ENCODE measurements around the gene MAPK8. TPM values are rescaled to one million over a fixed set of nuclear protein-coding genes. Genes with fewer than 3 reads are reported as not detected.
A peak's percentile ranks its signal among the peaks of the same experiment; 100 is the strongest.

MAPK8 gene
- total RNA-seq, 1 donor from 2014 or later, result 57.1 TPM

DNA sequence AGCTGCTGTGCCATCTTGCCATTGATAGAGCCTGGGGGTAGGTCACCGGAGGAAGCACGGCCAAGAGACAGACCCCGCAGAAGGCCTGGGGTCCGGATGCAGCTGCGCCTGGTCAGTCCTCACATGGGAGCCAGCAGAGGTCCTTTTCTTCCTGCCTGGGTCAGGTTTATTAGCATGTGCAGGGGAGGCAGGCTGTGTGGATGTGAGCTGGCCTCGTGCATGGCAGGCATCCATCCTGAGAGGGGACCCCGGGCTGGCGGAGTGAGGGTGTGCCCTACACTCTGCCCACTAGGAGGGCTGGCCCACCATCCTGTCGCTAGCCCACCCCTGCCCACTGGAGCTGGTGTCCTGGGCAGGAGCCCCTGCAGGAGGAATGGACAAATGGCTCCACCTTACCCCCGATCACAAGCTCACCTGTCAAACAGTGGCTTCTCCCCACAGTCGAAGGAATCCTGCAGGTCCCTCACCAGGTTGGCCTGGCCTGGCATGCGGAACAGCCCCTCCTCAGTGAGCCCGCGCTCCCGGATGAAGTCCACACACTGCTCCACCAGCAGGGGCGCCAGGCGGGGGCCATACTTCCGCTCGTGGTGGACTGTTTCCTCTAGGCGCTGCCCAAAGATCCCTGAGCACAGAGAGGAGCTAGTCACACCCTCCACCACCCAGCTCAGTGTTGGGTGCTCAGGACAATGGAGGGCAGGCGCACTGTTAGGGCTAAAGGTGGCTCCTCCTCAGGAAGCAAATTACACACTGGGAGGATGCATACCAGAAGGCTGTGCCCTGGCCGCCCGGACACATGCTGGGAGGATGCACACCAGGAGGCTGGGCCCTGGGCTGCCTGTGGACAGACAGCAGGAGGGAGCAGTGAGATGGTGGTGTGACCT lies 153.0 kb downstream of the MAPK8 start:
- no peak overlapping the region for H3K27ac Mint-ChIP-seq (ENCODE audit: unreplicated experiment)
- H3K9me3 Mint-ChIP-seq (ENCODE audit: unreplicated experiment), result no peaks in the 10 kb centered on the region
- peak; percentile 82 for DNase-seq (ENCODE audit: extremely low spot score, unreplicated experiment)
- TF ChIP-seq, protein P1, sequence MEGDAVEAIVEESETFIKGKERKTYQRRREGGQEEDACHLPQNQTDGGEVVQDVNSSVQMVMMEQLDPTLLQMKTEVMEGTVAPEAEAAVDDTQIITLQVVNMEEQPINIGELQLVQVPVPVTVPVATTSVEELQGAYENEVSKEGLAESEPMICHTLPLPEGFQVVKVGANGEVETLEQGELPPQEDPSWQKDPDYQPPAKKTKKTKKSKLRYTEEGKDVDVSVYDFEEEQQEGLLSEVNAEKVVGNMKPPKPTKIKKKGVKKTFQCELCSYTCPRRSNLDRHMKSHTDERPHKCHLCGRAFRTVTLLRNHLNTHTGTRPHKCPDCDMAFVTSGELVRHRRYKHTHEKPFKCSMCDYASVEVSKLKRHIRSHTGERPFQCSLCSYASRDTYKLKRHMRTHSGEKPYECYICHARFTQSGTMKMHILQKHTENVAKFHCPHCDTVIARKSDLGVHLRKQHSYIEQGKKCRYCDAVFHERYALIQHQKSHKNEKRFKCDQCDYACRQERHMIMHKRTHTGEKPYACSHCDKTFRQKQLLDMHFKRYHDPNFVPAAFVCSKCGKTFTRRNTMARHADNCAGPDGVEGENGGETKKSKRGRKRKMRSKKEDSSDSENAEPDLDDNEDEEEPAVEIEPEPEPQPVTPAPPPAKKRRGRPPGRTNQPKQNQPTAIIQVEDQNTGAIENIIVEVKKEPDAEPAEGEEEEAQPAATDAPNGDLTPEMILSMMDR (IDR thresholded peaks at IDR 0.05), result no peak
- H3K4me3 Mint-ChIP-seq (ENCODE audit: unreplicated experiment), result no peak overlapping the region
- H3K36me3 Mint-ChIP-seq (ENCODE audit: unreplicated experiment), result no peaks in the 10 kb centered on the region
- no peaks in the 10 kb centered on the region for H3K27me3 Mint-ChIP-seq (ENCODE audit: unreplicated experiment)
- H3K4me1 Mint-ChIP-seq (ENCODE audit: unreplicated experiment), result peaks cover 15% of the 10 kb centered on the region

DNA sequence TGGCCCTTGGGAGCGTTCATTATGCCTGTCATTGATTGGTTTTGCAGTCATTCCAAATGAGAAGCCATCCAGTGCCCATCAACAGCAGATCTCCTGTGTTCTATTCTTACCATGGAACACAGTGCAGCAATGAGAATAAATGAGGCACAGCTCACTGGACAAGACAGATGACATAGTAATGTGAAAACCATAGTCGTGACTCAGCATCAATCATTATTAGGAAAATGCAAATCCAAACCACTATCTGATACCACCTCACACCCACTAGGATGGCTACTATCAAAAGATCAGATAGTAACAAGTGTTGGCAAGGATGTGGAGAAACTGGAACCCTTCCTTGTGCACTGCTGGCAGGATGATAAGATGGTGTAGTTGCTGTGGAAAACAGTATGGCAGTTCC lies 153.7 kb downstream of the MAPK8 start:
- no peak overlapping the region for H3K4me3 Mint-ChIP-seq (ENCODE audit: unreplicated experiment)
- H3K27ac Mint-ChIP-seq (ENCODE audit: unreplicated experiment), result no peak overlapping the region
- peaks cover 15% of the 10 kb centered on the region for H3K4me1 Mint-ChIP-seq (ENCODE audit: unreplicated experiment)
- no peak for DNase-seq (ENCODE audit: extremely low spot score, unreplicated experiment)
- H3K36me3 Mint-ChIP-seq (ENCODE audit: unreplicated experiment), result no peaks in the 10 kb centered on the region
- no peaks in the 10 kb centered on the region for H3K27me3 Mint-ChIP-seq (ENCODE audit: unreplicated experiment)
- H3K9me3 Mint-ChIP-seq (ENCODE audit: unreplicated experiment), result no peaks in the 10 kb centered on the region
- TF ChIP-seq, protein P1 (IDR thresholded peaks at IDR 0.05), result no peak

DNA sequence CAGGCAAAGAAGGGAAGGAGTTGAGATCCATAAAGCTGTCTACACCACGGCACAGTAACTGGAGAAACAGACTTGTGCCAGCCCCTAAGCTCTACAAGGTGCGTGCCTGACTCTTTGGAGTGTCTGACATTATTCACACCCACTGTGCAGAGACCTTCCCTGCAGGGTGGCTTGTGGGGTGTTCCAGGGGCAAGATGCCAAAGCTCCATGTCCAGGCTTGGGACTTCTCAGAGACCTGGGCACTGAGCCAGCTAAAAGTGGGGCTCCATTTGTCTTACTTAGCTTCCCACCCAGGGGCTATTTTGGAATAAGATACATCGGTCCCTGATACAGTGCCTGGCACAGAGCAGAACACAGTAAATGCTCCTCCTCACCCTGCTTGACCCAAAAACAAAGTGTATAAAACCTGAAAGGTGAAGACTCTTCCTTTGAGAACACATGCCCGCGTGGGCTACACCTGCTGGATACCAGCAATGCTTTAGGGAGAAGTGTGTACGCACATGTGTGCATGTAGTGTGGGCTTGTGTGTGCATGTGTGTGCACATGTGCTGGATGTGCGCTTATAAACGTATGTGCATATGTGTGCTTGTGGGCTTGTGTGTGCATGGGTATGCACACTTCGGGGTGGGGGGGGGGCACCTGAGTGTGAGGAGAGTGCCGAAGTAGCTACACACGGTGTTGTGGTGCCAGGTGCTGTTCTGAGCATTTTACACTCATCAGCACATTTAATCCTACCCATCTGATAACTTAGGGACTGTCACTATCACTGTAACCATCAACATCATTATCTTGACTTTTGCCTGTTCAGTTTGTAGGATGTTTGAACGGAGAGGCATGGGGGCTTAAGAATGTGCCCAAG lies 155.4 kb downstream of the MAPK8 start:
- Mint-ChIP-seq H3K27ac (ENCODE audit: unreplicated experiment) (no peak overlapping the region), H3K9me3 (ENCODE audit: unreplicated experiment) (no peaks in the 10 kb centered on the region), H3K36me3 (ENCODE audit: unreplicated experiment) (no peaks in the 10 kb centered on the region), H3K27me3 (ENCODE audit: unreplicated experiment) (no peaks in the 10 kb centered on the region), H3K4me1 (ENCODE audit: unreplicated experiment) (peaks cover 11% of the 10 kb centered on the region), H3K4me3 (ENCODE audit: unreplicated experiment) (no peak overlapping the region)
- peak; percentile 62 for DNase-seq (ENCODE audit: extremely low spot score, unreplicated experiment)
- TF ChIP-seq, protein P1 (IDR thresholded peaks at IDR 0.05), result no peak

DNA sequence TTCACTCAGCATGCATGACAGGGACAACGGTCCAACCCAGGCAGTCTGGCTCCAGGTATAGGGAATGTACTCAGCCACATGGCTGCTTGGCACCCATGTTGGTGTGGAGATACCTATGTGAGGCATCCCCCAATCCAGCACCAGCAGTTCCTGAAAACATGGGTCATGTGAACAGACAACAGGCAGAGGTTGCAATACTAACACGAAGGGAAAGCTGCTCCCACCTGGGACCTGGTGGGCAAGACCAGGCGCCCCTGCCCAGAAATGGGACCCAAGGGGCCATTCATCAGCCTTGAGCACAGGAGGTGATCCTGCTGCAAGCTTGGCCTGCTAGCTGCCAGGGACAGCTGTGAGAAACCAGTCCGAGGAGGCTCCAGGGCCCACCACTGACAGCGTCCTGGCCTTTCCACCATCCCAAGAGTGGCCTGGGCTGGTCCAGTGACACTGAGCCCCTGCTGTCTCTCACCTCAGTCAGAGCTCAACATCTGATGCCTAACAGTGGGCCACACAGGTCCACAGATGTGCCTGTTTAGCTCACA lies 156.1 kb downstream of the MAPK8 start:
- Mint-ChIP-seq H3K27ac (ENCODE audit: unreplicated experiment) (no peak overlapping the region), H3K27me3 (ENCODE audit: unreplicated experiment) (no peaks in the 10 kb centered on the region), H3K36me3 (ENCODE audit: unreplicated experiment) (no peaks in the 10 kb centered on the region), H3K9me3 (ENCODE audit: unreplicated experiment) (no peaks in the 10 kb centered on the region), H3K4me1 (ENCODE audit: unreplicated experiment) (peaks cover 10% of the 10 kb centered on the region), H3K4me3 (ENCODE audit: unreplicated experiment) (no peak overlapping the region)
- peak; percentile 69 for DNase-seq (ENCODE audit: extremely low spot score, unreplicated experiment)
- TF ChIP-seq, protein P1 (IDR thresholded peaks at IDR 0.05), result no peak
